Measurements from ENCODE around the gene PSMC3IP. TPM values are rescaled to one million over a fixed set of nuclear protein-coding genes. Genes with fewer than 3 reads are reported as not detected.

Gene PSMC3IP
- total RNA-seq, 1 donor from 2014 or later: 2.9 TPM

GRCh38 chr17:42573095-42573494, 4.4 kb downstream of the PSMC3IP start:
- no peak overlapping the region for H3K4me3 ChIP-seq
- no peaks in the 10 kb centered on the region for H3K9me3 ChIP-seq
- peaks cover 5 to 8% of the 10 kb centered on the region in 2 donors for H3K4me1 ChIP-seq
- intact Hi-C loops (cut with DNase I): loop anchor here (10.0 kb wide), 1 partner anchor 252 kb away; the partner anchor contains the start of gene BECN1
- H3K27me3 ChIP-seq: no peaks in the 10 kb centered on the region
- H3K27ac ChIP-seq: no peak overlapping the region
- peaks cover 45 to 65% of the 10 kb centered on the region in 2 donors for H3K36me3 ChIP-seq
- no peak for DNase-seq (ENCODE audit: low spot score in 2 of 2)
- TF ChIP-seq CTCF (IDR thresholded peaks at IDR 0.05): no peak

DNA sequence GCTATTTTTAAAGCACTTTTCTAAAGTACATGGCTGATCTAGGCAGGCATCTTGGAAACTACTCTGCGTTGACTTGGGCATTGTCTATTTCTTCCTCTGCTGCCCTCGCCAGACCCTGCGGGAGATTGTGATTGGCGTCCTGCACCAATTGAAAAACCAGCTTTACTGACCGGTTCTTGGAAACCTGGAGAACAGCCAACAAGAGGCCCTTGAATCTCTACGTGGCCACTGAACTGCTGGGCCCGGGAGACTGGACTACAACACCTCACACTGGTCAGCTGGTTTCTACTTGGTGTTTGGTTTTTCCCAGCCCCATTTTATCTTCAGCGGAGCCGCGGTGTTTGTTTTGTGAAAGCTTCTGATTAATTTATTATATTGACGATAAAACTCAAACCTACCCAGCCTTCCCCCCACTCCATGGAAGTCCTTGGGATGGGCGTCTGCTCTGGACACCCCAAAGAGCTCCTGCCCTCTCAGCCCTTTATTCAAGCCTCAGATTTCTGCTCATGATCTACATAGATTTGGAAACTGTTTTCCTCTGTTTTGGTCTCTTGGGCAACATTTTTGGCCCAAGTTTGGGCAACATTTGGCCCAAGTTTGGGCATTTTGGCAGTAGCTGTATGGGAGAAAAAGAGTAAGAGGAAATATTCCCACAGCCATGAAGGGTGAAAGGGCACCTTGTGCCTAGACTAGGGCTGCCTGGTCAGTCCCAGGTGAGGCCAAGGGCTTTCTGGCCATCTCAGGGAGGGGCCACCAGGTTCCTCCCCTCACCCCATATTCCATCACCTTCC, 5.9 kb downstream of the PSMC3IP start:
- DNase-seq (ENCODE audit: low spot score in 2 of 2): no peak
- no peak overlapping the region for H3K27ac ChIP-seq
- no peak overlapping the region for H3K4me3 ChIP-seq
- no peaks in the 10 kb centered on the region for H3K27me3 ChIP-seq
- TF ChIP-seq CTCF (IDR thresholded peaks at IDR 0.05): no peak
- intact Hi-C loops (cut with DNase I): loop anchor here (10.0 kb wide), 1 partner anchor 253 kb away; the partner anchor contains the start of gene BECN1
- no peaks in the 10 kb centered on the region for H3K9me3 ChIP-seq
- peaks cover 45 to 65% of the 10 kb centered on the region in 2 donors for H3K36me3 ChIP-seq
- H3K4me1 ChIP-seq: peaks cover 0 to 6% of the 10 kb centered on the region in 2 donors

DNA sequence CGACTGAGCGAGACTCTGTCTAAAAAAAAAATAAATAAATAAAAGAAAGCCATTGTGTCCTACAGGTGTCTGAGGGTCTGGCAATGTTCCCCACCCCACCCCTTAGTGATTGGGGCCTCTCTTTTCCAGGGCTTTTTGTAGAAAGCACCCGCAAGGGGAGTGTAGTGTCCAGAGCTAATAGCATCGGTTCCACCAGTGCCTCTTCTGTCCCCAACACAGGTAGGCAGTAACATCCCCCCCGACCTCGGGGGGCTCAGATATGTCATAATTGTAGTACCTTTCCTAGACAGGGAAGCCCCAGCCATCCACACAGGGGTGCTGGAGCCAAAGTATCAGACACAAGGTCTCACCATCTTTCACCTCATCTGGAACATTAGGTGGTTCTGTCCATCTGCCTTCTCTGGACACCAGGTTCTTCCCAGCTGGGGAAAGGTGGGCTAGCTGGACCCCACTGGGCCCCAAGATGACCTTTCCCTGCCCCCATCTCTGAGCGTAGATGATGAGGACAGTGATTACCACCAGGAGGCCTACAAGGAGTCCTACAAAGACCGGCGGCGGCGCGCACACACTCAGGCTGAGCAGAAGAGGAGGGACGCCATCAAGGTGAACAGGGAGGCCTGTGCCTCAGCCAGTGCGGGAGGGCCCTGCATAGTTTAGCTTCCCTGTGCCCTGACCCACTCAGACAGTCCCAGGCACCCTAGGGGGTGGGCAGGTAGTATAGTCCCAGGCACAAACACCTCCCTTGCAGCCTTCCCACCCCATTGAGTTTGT, 9.0 kb downstream of the PSMC3IP start:
- no peak for DNase-seq (ENCODE audit: low spot score in 2 of 2)
- peaks cover 0 to 24% of the 10 kb centered on the region in 2 donors for H3K4me1 ChIP-seq
- intact Hi-C loops (cut with DNase I): no loop called here
- H3K36me3 ChIP-seq: peaks cover 54 to 71% of the 10 kb centered on the region in 2 donors
- no peaks in the 10 kb centered on the region for H3K27me3 ChIP-seq
- H3K4me3 ChIP-seq: no peak overlapping the region
- no peaks in the 10 kb centered on the region for H3K9me3 ChIP-seq
- peak overlapping the region; percentile 5 to 89 for H3K27ac ChIP-seq
- no peak for TF ChIP-seq CTCF (IDR thresholded peaks at IDR 0.05)

- peaks cover 39 to 56% of the 10 kb centered on the region in 2 donors for H3K36me3 ChIP-seq
- TF ChIP-seq CTCF (IDR thresholded peaks at IDR 0.05): no peak
- H3K27ac ChIP-seq: peak within 1 kb of the TSS; percentile 89 to 97
- H3K9me3 ChIP-seq: no peaks in the 10 kb centered on the region
- H3K4me3 ChIP-seq: peak within 1 kb of the TSS; percentile 70 to 82
- H3K27me3 ChIP-seq: no peaks in the 10 kb centered on the region
- DNase-seq (ENCODE audit: low spot score in 2 of 2): peak; percentile 71 to 97
- intact Hi-C loops (cut with DNase I): loop anchor here (1.0 kb wide), 1 partner anchor 31 kb away; the partner anchor contains the start of gene NAGLU
- H3K4me1 ChIP-seq: peaks cover 5 to 31% of the 10 kb centered on the region in 2 donors
Measured at GRCh38 chr17:42566883-42567573, 10.5 kb downstream of the PSMC3IP start, which contains the start of gene MLX. TSS of gene MLX (plus strand) at chr17:42567100. CDS start at chr17:42567125, 25 bp downstream.

- peaks cover 32 to 49% of the 10 kb centered on the region in 2 donors for H3K36me3 ChIP-seq
- peak overlapping the region; percentile 89 to 97 for H3K27ac ChIP-seq
- no peak for DNase-seq (ENCODE audit: low spot score in 2 of 2)
- no peaks in the 10 kb centered on the region for H3K27me3 ChIP-seq
- H3K9me3 ChIP-seq: no peaks in the 10 kb centered on the region
- peak overlapping the region; percentile 70 to 82 for H3K4me3 ChIP-seq
- peaks cover 5 to 34% of the 10 kb centered on the region in 2 donors for H3K4me1 ChIP-seq
- intact Hi-C loops (cut with DNase I): loop anchor here (1.0 kb wide), 1 partner anchor 30 kb away; the partner anchor contains the start of gene NAGLU
- no peak for TF ChIP-seq CTCF (IDR thresholded peaks at IDR 0.05)
Measured at GRCh38 chr17:42566215-42566882, 11.2 kb downstream of the PSMC3IP start.

Data from ascending aorta (tissue), 2 donors.